Erythroblast (primary cell): ENCODE data around the gene LYZL4.

Experiments used
- DNase-seq, 2 experiments: peaks; one replicate each; lab custom pipeline; 2025; lab: John Stamatoyannopoulos, UW
- GATA1 ChIP-seq: IDR thresholded peaks from 2 replicates; pipeline ENCODE4 v1.6.1; 2011; ENCODE audit warnings: low read depth, mild to moderate bottlenecking, control low read depth, low read length, moderate library complexity
- POLR2A ChIP-seq: IDR thresholded peaks from 2 replicates; pipeline ENCODE4 v1.6.1; 2011; ENCODE audit warnings: mild to moderate bottlenecking, low read length

The LYZL4 gene

GRCh38 chr3:42410370-42411131 is at the start of gene LYZL4:
TSS of gene LYZL4 (minus strand) at chr3:42410610. CDS start at chr3:42407251, 3,359 bp downstream.
- DNase-seq, result no peak
- no peak for TF ChIP-seq POLR2A
- no peak for TF ChIP-seq GATA1

GRCh38 chr3:42459151-42459550 is 48.7 kb upstream of the LYZL4 start:
- peak in 1 of 2 experiments; percentile 19 for DNase-seq
- TF ChIP-seq GATA1, result no peak
- no peak for TF ChIP-seq POLR2A

- DNase-seq, result no peak
- TF ChIP-seq POLR2A, result no peak
- TF ChIP-seq GATA1, result no peak
Measured at GRCh38 chr3:42456211-42456610, 45.8 kb upstream of the LYZL4 start.

GRCh38 chr3:42451546-42452230 is 41.3 kb upstream of the LYZL4 start:
- TF ChIP-seq POLR2A (no peak), GATA1 (no peak)
- DNase-seq, result no peak

GRCh38 chr3:42451116-42451515 is 40.7 kb upstream of the LYZL4 start:
- DNase-seq, result no peak
- TF ChIP-seq GATA1 (no peak), POLR2A (no peak)

- no peak for TF ChIP-seq POLR2A
- TF ChIP-seq GATA1, result no peak
Measured at GRCh38 chr3:42450567-42450966, 40.2 kb upstream of the LYZL4 start.

GRCh38 chr3:42447481-42447880 is 37.1 kb upstream of the LYZL4 start:
- no peak for TF ChIP-seq GATA1
- no peak for TF ChIP-seq POLR2A

More at GRCh38 chr3:42450567-42450966, 40.2 kb upstream of the LYZL4 start:
- DNase-seq, result no peak

GRCh38 chr3:42446111-42447050 is 36.0 kb upstream of the LYZL4 start:
- no peak for TF ChIP-seq GATA1
- no peak for TF ChIP-seq POLR2A
- DNase-seq, result no peak

More at GRCh38 chr3:42447481-42447880, 37.1 kb upstream of the LYZL4 start:
- DNase-seq, result no peak

- DNase-seq, result peak; percentile 55 to 77
- TF ChIP-seq GATA1, result no peak
- TF ChIP-seq POLR2A, result no peak
Measured at GRCh38 chr3:42443819-42444436, 33.5 kb upstream of the LYZL4 start.

- DNase-seq, result no peak
- TF ChIP-seq GATA1 (no peak), POLR2A (no peak)
Measured at GRCh38 chr3:42443292-42443691, 32.9 kb upstream of the LYZL4 start.

GRCh38 chr3:42442640-42443039 is 32.2 kb upstream of the LYZL4 start:
- no peak for TF ChIP-seq GATA1
- TF ChIP-seq POLR2A, result no peak
- DNase-seq, result no peak

- no peak for DNase-seq
- TF ChIP-seq GATA1 (no peak), POLR2A (no peak)
Measured at GRCh38 chr3:42441791-42442190, 31.4 kb upstream of the LYZL4 start.

- no peak for TF ChIP-seq POLR2A
- no peak for TF ChIP-seq GATA1
- no peak for DNase-seq
Measured at GRCh38 chr3:42440924-42441323, 30.5 kb upstream of the LYZL4 start.
